GM21825 (cell line): ENCODE results near the gene PRICKLE4.
A peak's percentile ranks its signal among the peaks of the same experiment; 100 is the strongest.

ENCODE experiments used
- ATAC-seq: cut with Tn5 transposase; IDR thresholded peaks from one replicate; pipeline ENCODE4 v1.9.1; 2021; ENCODE audit warnings: mild to moderate bottlenecking, moderate library complexity; ENCODE audit not compliant: unreplicated experiment

The PRICKLE4 gene

GRCh38 chr6:41769376-41769775, 11.2 kb upstream of the PRICKLE4 start:
- no peak for ATAC-seq

GRCh38 chr6:41770381-41771057, 10.1 kb upstream of the PRICKLE4 start:
- no peak for ATAC-seq

DNA sequence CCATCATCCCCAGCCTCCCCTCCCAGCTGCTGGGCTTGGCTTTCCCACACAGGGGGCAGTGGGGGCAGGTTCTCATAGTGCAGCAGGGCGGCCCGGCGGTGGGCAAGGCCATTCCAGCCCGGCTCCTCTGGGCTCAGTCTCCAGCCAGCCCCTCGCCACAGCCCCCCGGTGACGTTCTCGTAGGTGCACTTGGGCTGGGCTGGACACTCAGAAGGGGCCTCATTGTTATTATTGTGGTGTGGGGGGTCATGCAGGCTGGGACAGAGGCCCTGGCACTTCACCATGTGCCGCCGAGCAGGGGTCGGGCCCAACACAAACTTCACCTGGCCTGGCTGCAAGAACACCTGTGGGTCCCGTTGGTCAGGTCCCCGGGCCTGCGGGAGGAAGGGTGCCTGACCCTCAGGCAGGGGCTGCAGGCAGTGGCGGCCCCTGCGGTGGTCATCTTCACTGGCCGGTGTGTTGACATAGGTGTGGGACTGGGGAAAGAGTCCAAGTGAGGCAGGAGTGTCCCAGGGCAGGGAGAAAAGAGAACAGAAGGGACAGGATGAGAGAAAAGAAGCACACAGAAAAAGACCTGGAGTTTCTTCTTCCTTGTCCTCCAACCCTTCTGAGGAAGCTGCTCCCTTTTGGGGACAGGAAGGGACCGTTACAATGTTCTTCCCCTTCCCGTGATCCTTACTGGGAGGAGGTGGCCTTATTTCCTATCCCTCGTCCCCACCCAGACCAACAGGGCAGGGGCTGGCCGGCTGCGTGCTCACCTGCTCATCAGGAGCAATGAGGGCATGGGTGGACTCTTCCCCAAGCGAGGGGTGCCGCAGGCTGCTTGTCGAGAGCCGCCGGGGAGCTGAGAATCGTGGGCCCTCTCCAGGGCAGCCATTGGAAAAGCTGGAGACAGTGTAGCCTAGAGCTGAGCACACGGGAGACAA, 9.3 kb upstream of the PRICKLE4 start:
- ATAC-seq: no peak

- ATAC-seq: no peak
Measured at GRCh38 chr6:41774841-41775240, 5.7 kb upstream of the PRICKLE4 start.

- ATAC-seq: no peak
Measured at GRCh38 chr6:41775293-41775882, 5.2 kb upstream of the PRICKLE4 start.

DNA sequence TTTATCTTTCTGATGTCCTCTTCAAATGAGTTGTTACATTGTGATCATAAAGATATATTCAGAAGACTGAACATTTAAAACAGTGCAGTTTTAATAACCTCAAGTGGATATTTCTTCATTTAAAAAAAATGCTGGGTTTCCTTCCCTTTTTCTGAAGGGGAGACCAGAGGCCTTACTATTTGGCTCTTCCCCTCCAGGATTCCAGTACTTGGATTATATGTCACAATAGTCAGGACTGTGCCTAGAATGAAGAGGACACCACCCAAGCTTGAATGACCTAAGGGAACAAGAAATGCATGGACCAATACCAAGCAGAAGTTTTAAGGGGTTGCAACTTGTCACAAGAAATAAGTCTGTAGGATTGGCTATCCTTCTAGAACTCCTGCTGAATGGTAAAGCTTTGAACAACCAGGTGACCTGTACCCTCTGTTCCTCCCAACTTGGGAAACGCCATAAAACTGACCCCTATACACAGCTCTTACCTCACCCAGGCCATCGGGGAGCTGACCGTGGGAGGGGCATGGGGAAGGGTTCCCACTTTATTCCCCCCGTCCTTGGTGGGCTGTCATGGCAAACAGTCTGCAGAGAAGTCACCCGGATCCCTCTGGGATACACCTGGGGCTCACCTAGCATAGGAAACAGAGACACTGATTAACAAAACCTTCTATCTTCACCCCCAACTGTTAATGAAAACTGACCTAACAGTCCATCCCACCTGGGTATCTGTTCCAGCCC, 2.9 kb upstream of the PRICKLE4 start:
- no peak for ATAC-seq

DNA sequence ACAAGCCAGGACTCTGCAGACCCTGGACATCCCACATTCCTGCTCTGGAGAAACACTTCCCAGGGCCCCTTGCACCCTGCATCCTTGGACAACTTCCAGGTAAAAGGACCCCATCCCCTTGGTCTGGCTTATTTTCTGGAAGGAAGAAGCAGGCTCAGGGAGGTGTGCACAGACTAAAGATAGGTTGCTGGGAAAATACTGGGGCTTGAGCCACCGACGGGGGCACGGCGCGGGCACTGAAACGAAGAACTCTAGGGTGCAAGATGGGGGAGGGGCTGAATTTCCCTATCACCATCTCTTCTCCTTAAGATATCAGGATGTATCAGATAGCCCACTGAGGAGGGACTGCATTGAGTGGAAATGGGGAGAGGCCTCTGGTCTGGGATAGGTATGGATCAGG, 1.7 kb upstream of the PRICKLE4 start:
- no peak for ATAC-seq

DNA sequence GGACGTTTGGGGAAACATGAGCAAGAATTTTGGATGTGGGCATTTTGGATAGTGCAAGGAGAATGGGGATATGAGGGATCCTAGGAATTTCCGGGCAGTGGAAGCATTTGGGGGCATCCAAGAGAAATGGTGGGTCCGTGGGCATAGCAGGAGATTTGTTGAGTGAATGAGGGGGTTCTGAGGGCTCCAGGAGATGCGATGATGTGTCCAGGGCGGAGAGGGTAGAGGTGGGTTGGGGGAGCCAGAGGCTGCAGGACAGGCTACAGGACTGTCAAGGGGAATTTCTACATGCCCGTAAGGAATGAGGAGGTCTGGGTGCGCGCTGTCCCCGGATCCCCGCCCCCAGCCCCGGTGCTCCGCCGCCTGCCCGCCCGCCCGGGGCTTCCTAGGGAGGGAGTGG, 1.2 kb upstream of the PRICKLE4 start:
- ATAC-seq: peak; percentile 5

- peak; percentile 85 for ATAC-seq
Measured at GRCh38 chr6:41779788-41780550, 613 bp upstream of the PRICKLE4 start, which contains the start of gene FRS3. FRS3 (minus strand) TSS chr6:41779900; CDS start chr6:41776987, 2,913 bp downstream.

GRCh38 chr6:41781366-41781730, 766 bp downstream of the PRICKLE4 start:
- ATAC-seq: no peak

DNA sequence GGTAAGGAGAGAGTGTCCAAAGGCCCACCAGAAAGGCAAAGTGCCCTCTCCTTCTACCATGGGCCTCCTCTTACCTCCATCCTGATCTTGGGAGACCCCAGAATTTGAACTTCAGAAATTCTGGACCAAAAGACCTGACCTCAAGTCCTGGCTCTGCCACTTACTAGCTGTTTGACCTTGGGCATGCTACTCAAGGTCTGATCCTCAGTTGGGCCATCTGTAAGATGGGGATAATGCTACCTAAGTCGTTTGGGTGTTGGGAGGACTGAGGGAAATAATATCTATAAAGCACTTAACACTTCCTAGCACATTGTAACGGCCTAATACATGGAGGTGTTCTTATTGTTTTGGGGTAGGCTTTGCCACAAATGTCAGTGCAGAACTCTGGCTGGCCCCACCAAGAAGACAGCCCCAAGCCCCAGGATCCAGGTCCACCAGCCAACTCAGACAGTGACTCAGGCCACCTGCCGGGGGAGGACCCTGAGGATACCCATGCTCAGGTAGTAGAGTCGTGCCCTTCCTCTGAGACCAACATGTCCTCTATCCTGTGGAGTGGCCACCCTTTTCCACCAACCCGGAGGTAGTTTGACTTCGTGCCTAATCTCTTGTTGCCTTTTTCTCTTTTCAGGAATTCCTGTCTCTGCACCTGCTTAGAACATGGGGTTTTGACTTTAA, 2.7 kb downstream of the PRICKLE4 start:
- no peak for ATAC-seq

DNA sequence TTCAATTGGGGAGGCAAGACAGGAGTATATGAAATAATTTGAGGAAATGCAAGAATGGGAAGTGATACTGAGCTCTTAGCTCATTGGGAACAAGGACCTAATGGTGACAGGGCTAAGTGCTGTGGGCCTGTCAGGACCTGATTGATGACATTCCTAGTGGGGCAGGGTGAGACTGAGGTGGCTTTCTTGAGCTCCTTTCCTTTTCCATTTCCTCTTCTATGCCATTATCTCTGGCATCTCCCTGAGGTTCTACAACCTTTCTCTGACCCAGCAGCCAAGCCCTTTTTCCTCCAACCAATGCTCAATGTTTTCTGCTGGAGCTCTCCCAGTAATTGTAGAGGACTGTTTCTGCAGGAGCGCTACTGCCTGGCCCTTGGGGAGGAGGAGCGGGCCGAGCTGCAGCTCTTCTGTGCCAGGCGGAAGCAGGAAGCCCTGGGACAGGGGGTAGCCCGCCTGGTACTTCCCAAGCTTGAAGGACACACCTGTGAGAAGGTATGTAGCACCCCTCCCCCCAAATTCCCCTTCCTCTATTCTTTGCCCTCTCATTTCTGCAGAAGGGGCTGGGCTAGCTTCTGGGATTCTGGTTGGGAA, 4.1 kb downstream of the PRICKLE4 start:
- no peak for ATAC-seq

DNA sequence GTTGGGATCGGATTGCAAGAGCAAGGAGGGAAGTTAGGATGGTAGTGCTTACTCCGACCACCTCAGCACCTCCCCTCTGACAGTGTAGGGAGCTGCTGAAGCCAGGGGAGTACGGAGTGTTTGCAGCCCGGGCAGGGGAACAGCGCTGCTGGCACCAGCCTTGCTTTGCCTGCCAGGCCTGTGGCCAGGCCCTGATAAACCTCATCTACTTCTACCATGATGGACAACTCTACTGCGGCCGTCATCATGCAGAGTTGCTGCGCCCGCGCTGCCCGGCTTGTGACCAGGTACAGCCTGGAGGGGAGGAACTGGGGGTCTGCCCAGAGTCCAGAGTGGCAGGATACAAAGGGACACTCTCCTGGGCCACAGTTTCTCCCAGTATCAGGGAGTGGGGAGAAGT, 4.7 kb downstream of the PRICKLE4 start:
- ATAC-seq: no peak

DNA sequence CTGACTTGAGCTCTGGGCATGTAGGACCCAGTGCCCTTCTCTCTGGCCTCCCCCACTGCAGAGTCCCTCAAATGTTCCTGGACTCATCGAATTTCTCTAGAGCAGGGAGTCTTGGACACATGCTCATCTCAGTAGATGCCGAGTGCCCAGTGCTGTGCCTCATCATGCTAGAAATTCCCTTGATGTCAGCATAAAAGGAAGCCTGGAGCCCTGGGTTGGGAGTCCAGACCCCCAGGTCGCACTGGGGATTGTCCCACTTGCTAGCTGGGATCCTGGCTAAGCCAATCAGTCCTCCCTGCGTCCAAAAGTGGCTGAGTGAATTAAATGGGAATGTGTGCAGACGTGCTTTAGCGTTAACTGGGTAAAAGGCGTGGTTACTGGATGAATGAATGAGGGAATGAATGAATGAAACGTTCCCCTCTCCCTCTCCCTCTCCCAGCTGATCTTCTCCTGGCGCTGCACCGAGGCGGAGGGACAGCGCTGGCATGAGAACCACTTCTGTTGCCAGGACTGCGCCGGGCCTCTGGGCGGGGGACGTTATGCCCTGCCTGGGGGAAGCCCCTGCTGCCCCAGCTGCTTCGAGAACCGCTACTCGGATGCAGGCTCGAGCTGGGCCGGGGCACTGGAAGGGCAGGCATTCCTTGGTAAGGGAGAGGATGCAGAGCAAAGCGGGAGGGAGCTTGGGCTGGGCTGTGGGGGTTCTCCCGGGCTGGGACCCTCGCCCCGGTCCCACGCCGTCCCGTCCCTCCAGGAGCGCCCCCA, 5.3 kb downstream of the PRICKLE4 start:
- ATAC-seq: peak; percentile 1

DNA sequence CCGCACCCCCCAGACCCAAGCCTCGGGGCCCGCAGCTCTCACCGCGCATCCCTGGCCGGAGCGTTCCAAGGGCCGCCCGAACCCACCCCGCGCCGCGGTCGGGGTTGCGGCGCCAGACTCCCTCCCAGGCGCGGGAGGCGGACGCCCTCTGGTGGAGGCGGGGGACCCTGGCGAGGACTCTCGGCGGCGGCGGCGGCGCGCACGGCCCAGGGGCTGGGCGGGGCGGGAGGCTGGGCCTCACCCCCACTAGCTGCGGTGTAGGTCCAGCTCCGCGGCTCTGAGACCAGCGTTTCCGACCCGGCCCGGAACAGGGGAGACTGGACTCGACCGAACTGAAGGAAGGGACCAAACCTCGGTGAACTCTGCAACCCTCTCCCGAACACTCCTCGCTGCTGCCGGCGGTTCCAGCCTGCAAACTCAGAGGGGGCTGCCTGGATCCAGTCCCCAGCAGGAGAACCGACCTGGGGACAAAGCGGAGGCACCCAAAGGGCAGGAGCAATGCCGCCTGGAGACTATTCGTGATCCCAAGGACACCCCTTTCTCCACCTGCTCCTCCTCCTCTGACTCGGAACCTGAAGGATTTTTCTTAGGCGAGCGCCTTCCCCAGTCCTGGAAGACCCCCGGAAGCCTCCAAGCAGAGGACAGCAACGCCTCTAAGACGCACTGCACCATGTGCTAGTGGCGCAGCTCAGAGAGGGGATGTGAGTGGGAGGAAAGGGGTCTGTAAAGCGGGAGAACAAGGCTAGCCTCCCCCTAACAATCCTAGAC, 6.1 kb downstream of the PRICKLE4 start:
- ATAC-seq: peak; percentile 57

- ATAC-seq: peak; percentile 76
Measured at GRCh38 chr6:41787219-41787917, 6.8 kb downstream of the PRICKLE4 start, which contains the start of gene TOMM6. TOMM6 (plus strand) TSS chr6:41787694; CDS start chr6:41787698, 4 bp downstream.

DNA sequence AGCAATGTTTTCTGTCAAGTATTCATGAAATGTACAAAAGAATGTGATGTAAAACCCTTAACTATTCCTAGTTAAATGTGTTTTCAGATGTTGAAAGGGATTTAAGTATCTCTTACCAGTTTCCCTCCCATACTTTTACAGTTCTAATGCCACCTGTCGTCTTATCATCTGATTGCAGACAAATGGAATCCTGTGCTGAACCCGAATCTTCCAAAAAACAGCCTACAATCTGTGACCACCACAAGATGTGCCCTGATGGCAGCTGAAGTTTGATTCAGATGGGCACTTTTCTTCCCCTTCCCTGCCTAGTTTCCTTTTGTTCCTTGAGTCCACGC, 8.8 kb downstream of the PRICKLE4 start:
- no peak for ATAC-seq
